ENCODE data around the gene CNTN1.
"Not testable (repeated sequence)": the region's sequence is repeated elsewhere in the genome, so short reads cannot be mapped to it uniquely, and the experiment has no call there.

CNTN1 gene

DNA sequence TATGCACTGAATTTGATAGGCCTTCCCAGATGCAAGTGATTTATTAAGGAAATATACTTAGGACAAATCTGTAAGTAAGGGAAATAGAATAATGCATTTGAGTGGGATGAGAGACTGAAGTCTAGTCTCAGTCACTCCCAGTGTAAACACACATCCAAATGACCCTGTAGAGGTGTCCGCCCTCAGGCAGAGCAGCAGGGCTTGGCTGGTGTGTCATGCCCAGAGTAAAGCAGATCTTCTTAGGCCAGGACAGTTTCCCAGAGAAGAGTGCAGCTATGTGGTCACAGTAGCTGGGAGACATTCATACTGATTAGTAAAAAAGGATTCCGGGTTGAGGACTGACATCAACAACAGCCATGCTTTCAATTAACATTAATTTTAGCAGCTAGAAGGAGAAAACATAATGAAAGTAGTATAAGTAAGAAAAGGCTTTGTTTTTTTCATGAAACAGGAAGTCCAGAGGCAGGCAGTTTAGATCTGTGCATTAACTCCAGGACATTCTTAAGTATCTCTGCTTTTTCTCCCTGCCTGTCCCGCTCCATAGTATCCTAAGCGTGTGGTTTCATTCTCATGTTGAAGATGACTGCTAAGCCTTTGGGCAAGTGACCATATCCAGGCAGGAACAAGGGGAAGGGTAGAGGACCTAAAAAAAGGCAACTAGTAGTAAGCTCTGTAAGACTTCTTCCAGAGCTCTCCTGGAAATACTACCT is 35.7 kb downstream of the CNTN1 start:
- Histone ChIP-seq H3K27me3 (ENCODE audit: control insufficient read depth, insufficient read depth, low read length) (no peaks in the 10 kb centered on the region), H3K9me3 (ENCODE audit: control insufficient read depth, insufficient read depth, low read length) (no peaks in the 10 kb centered on the region), H3K36me3 (ENCODE audit: control insufficient read depth, insufficient read depth, low read length) (no peaks in the 10 kb centered on the region), H3K27ac (ENCODE audit: low read length) (no peak overlapping the region), H3K4me3 (ENCODE audit: low read length) (no peak overlapping the region), H3K4me1 (ENCODE audit: control insufficient read depth, insufficient read depth, low read length) (no peaks in the 10 kb centered on the region)
- WGBS (ENCODE audit: insufficient coverage, insufficient read length) = no CpG with 5 or more reads among the region's 4 CpGs
- no peak for DNase-seq (ENCODE audit: low read depth, low spot score)

DNA sequence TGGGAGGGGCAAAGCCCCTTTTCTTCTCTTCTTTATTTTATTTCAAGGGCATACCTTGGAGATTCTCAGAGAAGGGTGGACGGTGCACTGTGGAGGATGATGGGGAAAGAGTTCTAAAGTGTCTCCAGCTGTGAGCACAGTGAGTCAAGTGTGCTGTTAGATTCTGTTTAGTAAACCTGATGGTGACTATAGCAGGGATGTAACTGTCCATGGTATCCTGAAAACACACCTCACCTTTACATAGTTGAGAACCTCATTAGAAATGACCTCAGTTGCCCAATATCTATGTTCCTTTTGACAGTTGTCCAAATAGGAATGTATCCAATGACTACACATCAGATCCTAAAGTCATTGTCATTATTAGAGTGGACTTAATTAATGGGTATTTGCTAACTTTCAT is 38.0 kb downstream of the CNTN1 start:
- no peaks in the 10 kb centered on the region for H3K27me3 ChIP-seq (ENCODE audit: control insufficient read depth, insufficient read depth, low read length)
- no peak overlapping the region for H3K27ac ChIP-seq (ENCODE audit: low read length)
- no CpG with 5 or more reads among the region's 1 CpG for WGBS (ENCODE audit: insufficient coverage, insufficient read length)
- H3K4me1 ChIP-seq (ENCODE audit: control insufficient read depth, insufficient read depth, low read length) = peaks cover 1% of the 10 kb centered on the region; the same call in 1 of the 2 replicates
- H3K9me3 ChIP-seq (ENCODE audit: control insufficient read depth, insufficient read depth, low read length) = no peaks in the 10 kb centered on the region
- no peak for DNase-seq (ENCODE audit: low read depth, low spot score)
- H3K36me3 ChIP-seq (ENCODE audit: control insufficient read depth, insufficient read depth, low read length) = no peaks in the 10 kb centered on the region
- no peak overlapping the region for H3K4me3 ChIP-seq (ENCODE audit: low read length)

DNA sequence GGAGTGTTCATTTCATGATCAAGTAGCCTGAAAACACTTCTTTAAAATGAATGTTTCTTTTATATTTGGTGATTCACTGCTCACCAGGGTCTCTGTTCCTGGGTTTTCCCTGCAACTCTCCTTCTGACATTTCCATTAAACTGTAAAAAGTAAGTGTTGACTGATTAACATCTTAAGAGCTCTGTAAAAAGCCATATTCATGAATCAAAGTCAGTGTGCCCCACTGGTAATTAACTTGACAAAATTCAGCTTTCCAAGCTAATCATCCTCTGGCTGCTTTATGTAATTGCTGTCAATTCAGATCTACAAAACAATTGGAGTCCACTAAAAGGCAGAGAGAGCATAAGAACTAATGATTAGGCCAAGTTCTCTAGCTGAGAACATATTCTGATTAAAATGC is 41.6 kb downstream of the CNTN1 start:
- Histone ChIP-seq H3K4me3 (ENCODE audit: low read length) (no peak overlapping the region), H3K27ac (ENCODE audit: low read length) (no peak overlapping the region), H3K9me3 (ENCODE audit: control insufficient read depth, insufficient read depth, low read length) (no peaks in the 10 kb centered on the region), H3K27me3 (ENCODE audit: control insufficient read depth, insufficient read depth, low read length) (no peaks in the 10 kb centered on the region), H3K4me1 (ENCODE audit: control insufficient read depth, insufficient read depth, low read length) (peaks cover 1% of the 10 kb centered on the region; the same call in 1 of the 2 replicates), H3K36me3 (ENCODE audit: control insufficient read depth, insufficient read depth, low read length) (no peaks in the 10 kb centered on the region)
- no peak for DNase-seq (ENCODE audit: low read depth, low spot score)

DNA sequence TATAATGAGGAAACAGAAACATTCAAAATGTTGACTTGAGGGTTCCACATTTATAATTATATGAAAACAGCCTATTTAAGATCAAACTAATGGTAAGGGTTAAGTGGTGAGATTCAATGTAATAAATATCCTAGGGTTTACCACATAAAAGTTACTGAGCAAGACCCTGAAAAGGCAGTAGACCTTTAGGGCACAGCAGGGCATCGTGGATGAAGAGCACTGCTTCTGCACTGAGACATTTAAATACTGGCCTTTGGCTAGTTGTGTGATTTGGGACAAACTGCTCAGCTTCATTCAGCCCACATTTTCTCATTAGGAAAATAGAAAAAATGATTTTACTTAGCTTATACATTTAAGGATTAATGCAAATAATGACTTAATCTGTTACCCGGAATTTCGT is 42.0 kb downstream of the CNTN1 start:
- no peak overlapping the region for H3K27ac ChIP-seq (ENCODE audit: low read length)
- WGBS (ENCODE audit: insufficient coverage, insufficient read length) = no CpG with 5 or more reads among the region's 3 CpGs

DNA sequence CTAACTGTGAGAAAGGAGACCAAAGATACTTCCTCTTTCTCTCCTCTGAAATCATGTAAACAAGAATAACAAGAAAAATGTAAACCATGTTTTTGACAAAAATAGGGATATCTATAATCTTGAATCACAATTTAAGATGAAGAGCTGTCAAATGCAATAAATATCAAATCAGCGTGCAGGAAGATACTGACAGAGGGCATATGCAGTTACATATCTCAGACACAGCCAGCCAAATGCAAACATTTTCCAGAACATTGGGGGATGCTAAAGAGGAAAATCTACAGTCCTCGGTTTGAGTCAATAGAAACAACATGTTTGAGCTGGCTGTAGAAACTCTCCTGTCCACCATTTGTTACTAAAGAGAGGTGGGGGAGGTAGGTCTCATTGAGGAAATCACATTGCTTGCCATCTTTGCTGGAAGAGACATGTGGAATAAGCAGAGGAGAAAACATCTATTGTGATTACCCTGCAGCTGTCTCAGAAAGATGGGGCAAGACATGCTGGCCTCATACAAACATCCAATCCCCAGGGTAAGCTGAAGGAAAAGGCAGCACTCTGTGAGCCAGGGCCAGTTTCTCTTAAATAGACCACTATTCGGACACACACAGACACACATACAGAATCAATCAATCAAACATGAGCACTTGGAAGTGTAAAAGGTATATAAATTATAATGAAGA is 43.5 kb downstream of the CNTN1 start:
- no peak for DNase-seq (ENCODE audit: low read depth, low spot score)

More for the DNA sequence above, 42.0 kb downstream of the CNTN1 start:
- no peak overlapping the region for H3K4me3 ChIP-seq (ENCODE audit: low read length)
- no peak for DNase-seq (ENCODE audit: low read depth, low spot score)
- H3K36me3 ChIP-seq (ENCODE audit: control insufficient read depth, insufficient read depth, low read length) = no peaks in the 10 kb centered on the region
- H3K9me3 ChIP-seq (ENCODE audit: control insufficient read depth, insufficient read depth, low read length) = no peaks in the 10 kb centered on the region
- peaks cover 1% of the 10 kb centered on the region; the same call in 1 of the 2 replicates for H3K4me1 ChIP-seq (ENCODE audit: control insufficient read depth, insufficient read depth, low read length)
- no peaks in the 10 kb centered on the region for H3K27me3 ChIP-seq (ENCODE audit: control insufficient read depth, insufficient read depth, low read length)

DNA sequence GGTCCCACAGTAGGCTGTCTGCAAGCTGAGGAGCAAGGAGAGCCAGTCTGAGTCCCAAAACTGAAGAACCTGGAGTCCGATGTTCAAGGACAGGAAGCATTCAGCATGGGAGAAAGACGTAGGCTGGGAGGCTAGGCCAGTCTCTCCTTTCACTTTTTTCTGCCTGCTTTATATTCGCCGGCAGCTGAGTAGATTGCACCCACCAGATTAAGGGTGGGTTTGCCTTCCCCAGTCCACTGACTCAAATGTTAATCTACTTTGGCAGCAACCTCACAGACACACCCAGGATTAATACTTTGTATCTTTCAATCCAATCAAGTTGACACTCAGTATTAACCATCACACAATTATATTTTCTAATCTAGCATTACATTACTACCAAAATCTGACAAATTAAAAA is 45.2 kb downstream of the CNTN1 start:
- not testable (repeated sequence) for H3K36me3 ChIP-seq (ENCODE audit: control insufficient read depth, insufficient read depth, low read length); H3K27ac ChIP-seq (ENCODE audit: low read length); H3K27me3 ChIP-seq (ENCODE audit: control insufficient read depth, insufficient read depth, low read length); H3K4me3 ChIP-seq (ENCODE audit: low read length); H3K9me3 ChIP-seq (ENCODE audit: control insufficient read depth, insufficient read depth, low read length); H3K4me1 ChIP-seq (ENCODE audit: control insufficient read depth, insufficient read depth, low read length); DNase-seq (ENCODE audit: low read depth, low spot score)
- no CpG with 5 or more reads among the region's 4 CpGs for WGBS (ENCODE audit: insufficient coverage, insufficient read length)

More for the DNA sequence above, 43.5 kb downstream of the CNTN1 start:
- peaks cover 1% of the 10 kb centered on the region; the same call in 1 of the 2 replicates for H3K4me1 ChIP-seq (ENCODE audit: control insufficient read depth, insufficient read depth, low read length)
- no peak overlapping the region for H3K27ac ChIP-seq (ENCODE audit: low read length)
- no CpG with 5 or more reads among the region's 3 CpGs for WGBS (ENCODE audit: insufficient coverage, insufficient read length)
- no peak overlapping the region for H3K4me3 ChIP-seq (ENCODE audit: low read length)
- no peaks in the 10 kb centered on the region for H3K27me3 ChIP-seq (ENCODE audit: control insufficient read depth, insufficient read depth, low read length)
- no peaks in the 10 kb centered on the region for H3K9me3 ChIP-seq (ENCODE audit: control insufficient read depth, insufficient read depth, low read length)
- H3K36me3 ChIP-seq (ENCODE audit: control insufficient read depth, insufficient read depth, low read length) = no peaks in the 10 kb centered on the region

DNA sequence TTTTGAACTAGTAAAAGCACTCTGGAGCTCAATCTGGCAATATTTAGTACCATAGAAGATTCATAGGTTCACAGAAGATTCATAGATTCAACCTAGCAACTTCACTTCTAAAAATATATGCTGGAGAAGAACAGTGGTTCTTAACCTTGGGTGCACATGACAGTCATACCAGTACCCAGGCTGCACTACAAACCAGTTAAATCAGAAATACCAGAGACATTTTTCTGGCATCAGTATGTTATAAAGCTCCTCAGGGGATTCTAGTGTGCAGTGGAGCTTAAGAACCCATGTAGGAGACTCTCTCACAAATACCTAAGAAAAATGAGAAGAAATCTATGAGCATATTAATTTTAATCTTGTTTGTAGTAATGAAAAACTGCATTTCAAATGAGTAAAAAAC is 46.6 kb downstream of the CNTN1 start:
- no peak overlapping the region for H3K4me3 ChIP-seq (ENCODE audit: low read length)
- H3K27me3 ChIP-seq (ENCODE audit: control insufficient read depth, insufficient read depth, low read length) = no peaks in the 10 kb centered on the region
- no peaks in the 10 kb centered on the region; the same call in 1 of the 2 replicates for H3K4me1 ChIP-seq (ENCODE audit: control insufficient read depth, insufficient read depth, low read length)
- no peaks in the 10 kb centered on the region for H3K9me3 ChIP-seq (ENCODE audit: control insufficient read depth, insufficient read depth, low read length)
- DNase-seq (ENCODE audit: low read depth, low spot score) = no peak
- no peak overlapping the region for H3K27ac ChIP-seq (ENCODE audit: low read length)
- H3K36me3 ChIP-seq (ENCODE audit: control insufficient read depth, insufficient read depth, low read length) = no peaks in the 10 kb centered on the region

DNA sequence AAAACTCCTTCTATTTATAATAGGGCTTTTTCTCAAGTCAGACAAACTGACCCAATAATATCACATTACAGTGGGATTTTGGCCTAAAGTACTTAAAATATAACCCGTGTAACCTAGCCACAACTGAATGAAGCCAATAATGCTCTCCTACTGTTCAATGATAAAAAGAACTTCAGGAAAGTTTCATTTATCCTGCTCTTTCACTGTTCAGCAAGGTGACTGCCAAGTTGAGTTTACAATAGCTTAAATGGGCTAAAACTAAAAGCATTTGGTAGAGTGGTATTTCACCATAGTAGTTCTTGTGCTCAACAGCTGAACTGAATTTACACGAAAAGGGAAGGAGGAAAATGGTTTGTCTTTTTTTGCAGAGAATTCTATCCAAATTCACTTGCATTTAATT is 49.8 kb downstream of the CNTN1 start:
- Histone ChIP-seq H3K9me3 (ENCODE audit: control insufficient read depth, insufficient read depth, low read length) (no peaks in the 10 kb centered on the region), H3K27me3 (ENCODE audit: control insufficient read depth, insufficient read depth, low read length) (no peaks in the 10 kb centered on the region), H3K36me3 (ENCODE audit: control insufficient read depth, insufficient read depth, low read length) (no peaks in the 10 kb centered on the region), H3K27ac (ENCODE audit: low read length) (no peak overlapping the region), H3K4me1 (ENCODE audit: control insufficient read depth, insufficient read depth, low read length) (no peaks in the 10 kb centered on the region), H3K4me3 (ENCODE audit: low read length) (no peak overlapping the region)
- WGBS (ENCODE audit: insufficient coverage, insufficient read length) = no CpG with 5 or more reads among the region's 2 CpGs
- no peak for DNase-seq (ENCODE audit: low read depth, low spot score)

DNA sequence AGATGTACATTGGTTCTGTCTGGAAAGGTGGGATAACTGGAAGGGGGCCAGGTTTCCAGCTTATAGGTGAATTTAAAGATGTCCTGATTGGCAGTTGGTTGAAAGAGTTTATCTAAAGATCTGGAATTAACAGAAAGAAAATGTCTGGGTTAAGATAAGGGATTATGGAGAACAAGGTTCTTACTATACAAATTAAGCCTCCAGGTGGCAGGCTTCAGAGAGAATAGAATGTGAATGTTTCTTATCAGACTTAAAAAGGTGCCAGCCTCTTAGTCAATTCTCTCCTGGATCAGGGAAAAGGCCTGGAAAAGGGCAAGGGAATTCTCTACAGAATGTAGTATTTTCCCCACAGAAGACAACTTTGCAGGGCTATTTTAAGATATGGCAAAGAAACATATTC is 53.1 kb downstream of the CNTN1 start:
- H3K4me3 ChIP-seq (ENCODE audit: low read length) = no peak overlapping the region
- no peaks in the 10 kb centered on the region for H3K27me3 ChIP-seq (ENCODE audit: control insufficient read depth, insufficient read depth, low read length)
- no peaks in the 10 kb centered on the region for H3K9me3 ChIP-seq (ENCODE audit: control insufficient read depth, insufficient read depth, low read length)
- no peaks in the 10 kb centered on the region for H3K4me1 ChIP-seq (ENCODE audit: control insufficient read depth, insufficient read depth, low read length)
- H3K36me3 ChIP-seq (ENCODE audit: control insufficient read depth, insufficient read depth, low read length) = no peaks in the 10 kb centered on the region
- H3K27ac ChIP-seq (ENCODE audit: low read length) = no peak overlapping the region
- no peak for DNase-seq (ENCODE audit: low read depth, low spot score)

DNA sequence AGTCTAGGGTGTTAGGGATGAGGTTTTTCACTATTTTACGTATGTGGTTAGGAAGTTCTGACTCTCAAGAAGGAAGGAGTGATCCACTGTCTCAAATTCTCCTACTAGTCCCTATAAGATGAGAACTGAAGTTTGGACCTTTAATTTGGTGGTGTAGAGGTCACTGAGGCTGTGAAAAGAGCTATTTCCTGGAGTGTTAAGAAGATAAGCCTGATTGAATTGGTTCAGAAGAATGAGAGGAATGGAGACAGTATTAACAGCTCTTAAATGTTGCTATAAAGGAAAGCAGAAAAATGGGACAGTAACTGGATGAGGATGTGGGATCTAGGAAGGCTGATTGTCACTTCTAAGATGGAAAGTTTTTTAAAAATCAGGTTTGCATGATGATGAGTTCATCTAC is 57.6 kb downstream of the CNTN1 start:
- Histone ChIP-seq H3K27me3 (ENCODE audit: control insufficient read depth, insufficient read depth, low read length) (no peaks in the 10 kb centered on the region), H3K36me3 (ENCODE audit: control insufficient read depth, insufficient read depth, low read length) (no peaks in the 10 kb centered on the region), H3K27ac (ENCODE audit: low read length) (no peak overlapping the region), H3K9me3 (ENCODE audit: control insufficient read depth, insufficient read depth, low read length) (no peaks in the 10 kb centered on the region), H3K4me1 (ENCODE audit: control insufficient read depth, insufficient read depth, low read length) (no peaks in the 10 kb centered on the region), H3K4me3 (ENCODE audit: low read length) (no peak overlapping the region)
- WGBS (ENCODE audit: insufficient coverage, insufficient read length) = no CpG with 5 or more reads among the region's 1 CpG
- no peak for DNase-seq (ENCODE audit: low read depth, low spot score)

DNA sequence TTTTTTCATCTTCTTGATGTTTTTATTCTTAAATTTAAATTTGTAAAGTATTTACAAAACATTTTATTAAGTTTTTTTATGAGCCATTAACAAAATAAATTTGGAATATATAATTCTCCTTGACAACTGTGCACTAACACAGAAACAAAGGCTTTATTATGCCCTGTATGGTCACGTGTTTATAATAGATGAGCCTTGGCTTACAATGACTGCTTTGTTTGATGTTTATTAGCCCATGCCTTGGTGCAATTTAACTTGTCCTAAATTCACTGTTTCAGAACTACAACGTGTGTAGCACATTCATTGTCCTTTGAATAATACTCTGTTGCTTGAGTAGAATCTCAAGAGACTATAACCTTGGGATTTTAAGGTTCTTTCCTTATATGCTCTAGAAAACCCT is 59.8 kb downstream of the CNTN1 start:
- WGBS (ENCODE audit: insufficient coverage, insufficient read length) = no CpG with 5 or more reads among the region's 2 CpGs
- no peak overlapping the region for H3K4me3 ChIP-seq (ENCODE audit: low read length)
- H3K9me3 ChIP-seq (ENCODE audit: control insufficient read depth, insufficient read depth, low read length) = no peaks in the 10 kb centered on the region
- no peak overlapping the region for H3K27ac ChIP-seq (ENCODE audit: low read length)
- DNase-seq (ENCODE audit: low read depth, low spot score) = no peak
- no peaks in the 10 kb centered on the region for H3K27me3 ChIP-seq (ENCODE audit: control insufficient read depth, insufficient read depth, low read length)
- no peaks in the 10 kb centered on the region for H3K4me1 ChIP-seq (ENCODE audit: control insufficient read depth, insufficient read depth, low read length)
- no peaks in the 10 kb centered on the region for H3K36me3 ChIP-seq (ENCODE audit: control insufficient read depth, insufficient read depth, low read length)

All from iPS DF 6.9 (cell line).